Ovary (tissue), 9 donors: Measurements from ENCODE around the gene NKAIN4. TPM values are rescaled to one million over a fixed set of nuclear protein-coding genes. Genes with fewer than 3 reads are reported as not detected.

ENCODE experiments used
- DNase-seq, 5 donors: peaks; one replicate each; pipeline ENCODE4 v3.0.0-alpha.2; 2019 to 2020
- H3K27ac ChIP-seq, 2 donors: fragments of 200-600 bp; one replicate each; pipeline versions ENCODE4 v1.5.1 to v1.8.0; 2019 to 2022
- H3K27me3 ChIP-seq: fragments of 200-600 bp; one replicate; pipeline ENCODE4 v1.8.0; 2022
- H3K36me3 ChIP-seq: fragments of 200-600 bp; sonication (generic); one replicate; pipeline ENCODE4 v1.5.1; 2019
- H3K4me1 ChIP-seq: one replicate; pipeline ENCODE4 v1.8.1; 2013; ENCODE audit warnings: mild to moderate bottlenecking, moderate library complexity; ENCODE audit not compliant: insufficient read depth
- H3K4me3 ChIP-seq: fragments of 200-600 bp; sonication (generic); one replicate; pipeline ENCODE4 v1.5.1; 2017
- H3K9me3 ChIP-seq, 2 donors: fragments of 200-600 bp in 1 of 2; sonication (generic) in 1 of 2; one replicate each; pipeline versions ENCODE4 v1.5.1 to v1.8.1; 2013 to 2019; ENCODE audit warnings: mild to moderate bottlenecking in 1 of 2, moderate library complexity in 1 of 2
- CTCF ChIP-seq, 3 donors: fragments of 450-650 bp in 2 of 3; fragments of 200-600 bp in 1 of 3; IDR thresholded peaks; one replicate each; pipeline versions ENCODE4 v1.5.1 to v1.8.0; 2016 to 2022; ENCODE audit warnings: antibody characterized with exemption in 3 of 3, mild to moderate bottlenecking in 1 of 3
- EP300 ChIP-seq: sonication (generic); formaldehyde crosslinking; IDR thresholded peaks from one replicate; pipeline ENCODE4 v1.6.1; 2017; ENCODE audit warnings: antibody characterized with exemption
- POLR2A ChIP-seq: fragments of 450-650 bp; IDR thresholded peaks from one replicate; pipeline ENCODE4 v1.6.1; 2017; ENCODE audit warnings: antibody characterized with exemption, mild to moderate bottlenecking, moderate library complexity
- WGBS, 3 donors: extraction: QIAGEN DNeasy Blood & Tissue Kit in 1 of 3; methylation state at CpG; one replicate each; pipeline versions ENCODE4 v1.1.5 to v1.1.7; 2013 to 2017; 5-methylcytosine and 5-hydroxymethylcytosine counted together
- intact Hi-C, 4 donors: fragments of 100-400 bp; cut with DNase I; formaldehyde crosslinking; loops; one replicate each; pipeline versions ENCODE4 v1.11.0 to v1.15.1; 2022 to 2023
- polyA plus RNA-seq, 2 donors: library from polyadenylated mRNA; stranded (reverse); fragments of 200-250 nt in 1 of 2; fragments of 350-450 nt in 1 of 2; fragmentation: Illumina TruSeq in 1 of 2; extraction: RNeasy Lipid Tissue Mini Kit (QIAGEN cat#74804) in 1 of 2; gene quantifications; one replicate each; pipeline ENCODE4 v1.2.3, GENCODE V29; 2013 to 2014
- total RNA-seq, 7 donors: library from RNA; depleted of rRNA in 2 of 7; stranded (reverse); fragments of >200 nt in 2 of 7; fragmentation: NEBNext Ultra II Directional in 3 of 7; extraction: Animal tissue kit (Norgen Biotek cat#: 25700) in 3 of 7; gene quantifications; one replicate each; pipeline versions ENCODE4 v1.1.0 to v1.2.4, GENCODE V29; 2016 to 2023
- donor health status: DM: no; HTN: no; CAD: no; lungs with moderate emphysema.
- donor health status: DM: no; HTN: no; CAD: no.
- donor health status: Bipolar disorder and iron deficiency.
- donor health status: DM: yes; HTN: yes; CAD: no.
- donor health status: DM: no; HTN: no; CAD: no.
- donor health status: DM: yes; HTN: yes; CAD: no.

The NKAIN4 gene
- total and polyA plus RNA-seq, 9 donors, result 0.18 to 0.24 TPM; not detected in 7

- Histone ChIP-seq H3K4me1 (no peaks in the 10 kb centered on the region), H3K4me3 (no peak overlapping the region), H3K36me3 (no peaks in the 10 kb centered on the region), H3K9me3 (peaks cover 0 to 4% of the 10 kb centered on the region in 2 donors), H3K27ac (no peak overlapping the region), H3K27me3 (peaks cover 4% of the 10 kb centered on the region)
- no peak for TF ChIP-seq POLR2A
- TF ChIP-seq CTCF (IDR thresholded peaks at IDR 0.05), result no peak
- no peak for TF ChIP-seq EP300
- intact Hi-C loops, result no loop called here
- WGBS, 3 donors, result 68 to 78% (median 72%) methylated on average over 16 of the region's 16 CpGs
- no peak for DNase-seq
Measured at GRCh38 chr20:63297796-63298572, 43.7 kb upstream of the NKAIN4 start.

- no peak overlapping the region for H3K4me3 ChIP-seq
- peaks cover 0 to 4% of the 10 kb centered on the region in 2 donors for H3K9me3 ChIP-seq
- H3K36me3 ChIP-seq, result no peaks in the 10 kb centered on the region
- DNase-seq, result no peak
- no peak for TF ChIP-seq POLR2A
- no peak for TF ChIP-seq EP300
- peaks cover 4% of the 10 kb centered on the region for H3K27me3 ChIP-seq
- no peaks in the 10 kb centered on the region for H3K4me1 ChIP-seq
- WGBS, 3 donors, result 32 to 39% (median 33%) methylated on average over 10 to 11 of the region's 11 CpGs
- intact Hi-C loops, result no loop called here
- H3K27ac ChIP-seq, result no peak overlapping the region
Measured at GRCh38 chr20:63297371-63297781, 43.1 kb upstream of the NKAIN4 start.

GRCh38 chr20:63296531-63297299 is 42.5 kb upstream of the NKAIN4 start:
- H3K27me3 ChIP-seq, result peaks cover 4% of the 10 kb centered on the region
- H3K36me3 ChIP-seq, result no peaks in the 10 kb centered on the region
- 10 to 19% (median 18%) methylated on average over 18 of the region's 18 CpGs for WGBS, 3 donors
- peaks cover 0 to 4% of the 10 kb centered on the region in 2 donors for H3K9me3 ChIP-seq
- no peak overlapping the region for H3K27ac ChIP-seq
- intact Hi-C loops, result no loop called here
- no peaks in the 10 kb centered on the region for H3K4me1 ChIP-seq
- no peak overlapping the region for H3K4me3 ChIP-seq
- TF ChIP-seq EP300 (no peak), CTCF (IDR thresholded peaks at IDR 0.05) (no peak), POLR2A (no peak)
- DNase-seq, result no peak

GRCh38 chr20:63295846-63296245 is 41.6 kb upstream of the NKAIN4 start:
- TF ChIP-seq EP300, result no peak
- TF ChIP-seq POLR2A, result no peak
- DNase-seq, result no peak
- intact Hi-C loops, result no loop called here
- Histone ChIP-seq H3K9me3 (peaks cover 0 to 1% of the 10 kb centered on the region in 2 donors), H3K36me3 (no peaks in the 10 kb centered on the region), H3K27me3 (peaks cover 4% of the 10 kb centered on the region), H3K4me1 (peaks cover 2% of the 10 kb centered on the region), H3K27ac (no peak overlapping the region), H3K4me3 (no peak overlapping the region)
- 30 to 56% (median 31%) methylated on average over 16 to 20 of the region's 20 CpGs for WGBS, 3 donors

- TF ChIP-seq CTCF (IDR thresholded peaks at IDR 0.05) (no peak), POLR2A (no peak), EP300 (no peak)
- no peak overlapping the region for H3K4me3 ChIP-seq
- intact Hi-C loops, result no loop called here
- 10 to 19% (median 10%) methylated on average over 17 of the region's 17 CpGs for WGBS, 3 donors
- no peak for DNase-seq
- H3K9me3 ChIP-seq, result no peaks in the 10 kb centered on the region
- H3K27ac ChIP-seq, result no peak overlapping the region
- H3K4me1 ChIP-seq, result peaks cover 2% of the 10 kb centered on the region
- peaks cover 4% of the 10 kb centered on the region for H3K27me3 ChIP-seq
- no peaks in the 10 kb centered on the region for H3K36me3 ChIP-seq
Measured at GRCh38 chr20:63295422-63295821, 41.2 kb upstream of the NKAIN4 start.
